CD4-positive, CD25-positive, alpha-beta regulatory T cell (primary cell): ENCODE measurements around the gene CALR. TPM values are rescaled to one million over a fixed set of nuclear protein-coding genes. Genes with fewer than 3 reads are reported as not detected.
A peak's percentile ranks its signal among the peaks of the same experiment; 100 is the strongest.

Experiments
- ATAC-seq, 2 donors: fragments of 150-1000 bp; cut with Tn5 transposase; one replicate each; pipeline ENCODE4 v1.10.0; 2021; ENCODE audit warnings: low read depth in 2 of 2, moderate number of reproducible peaks in 2 of 2, moderate library complexity in 1 of 2
- DNase-seq, 3 donors: peaks; one replicate each; pipeline versions ENCODE4 v3.0.0 to v3.0.0-alpha.2; 2012 to 2022; ENCODE audit warnings: mixed read lengths in 1 of 3
- H3K27ac ChIP-seq: one replicate; pipeline ENCODE4 v1.7.0; 2013; ENCODE audit warnings: mild to moderate bottlenecking, low read length; ENCODE audit not compliant: insufficient read depth, poor library complexity, severe bottlenecking
- H3K27me3 ChIP-seq: one replicate; pipeline ENCODE4 v1.7.0; 2013; ENCODE audit warnings: low read length; ENCODE audit not compliant: control insufficient read depth, insufficient read depth
- H3K36me3 ChIP-seq: one replicate; pipeline ENCODE4 v1.7.0; 2013; ENCODE audit warnings: mild to moderate bottlenecking, low read length, moderate library complexity; ENCODE audit not compliant: control insufficient read depth, insufficient read depth
- H3K4me1 ChIP-seq: 2 replicates; pipeline ENCODE4 v1.7.0; 2013; ENCODE audit warnings: mild to moderate bottlenecking, low read length; ENCODE audit not compliant: insufficient read depth, control insufficient read depth, poor library complexity, severe bottlenecking
- H3K4me3 ChIP-seq: one replicate; pipeline ENCODE4 v1.7.0; 2013; ENCODE audit warnings: low read depth, mild to moderate bottlenecking, low read length, moderate library complexity
- H3K9me3 ChIP-seq, 2 experiments: 1 replicate in 1 of 2; 2 replicates in 1 of 2; pipeline ENCODE4 v1.7.0; 2013; ENCODE audit warnings: low read length in 2 of 2, mild to moderate bottlenecking in 1 of 2, moderate library complexity in 1 of 2; ENCODE audit not compliant: control insufficient read depth in 2 of 2
- H3K27ac Mint-ChIP-seq, 3 donors: one replicate each; pipeline ENCODE4 v1.8.0; 2020 to 2022; ENCODE audit warnings: mild to moderate bottlenecking in 3 of 3, mixed read lengths in 3 of 3, moderate library complexity in 2 of 3
- H3K27me3 Mint-ChIP-seq: one replicate; pipeline ENCODE4 v1.8.0; 2022; ENCODE audit warnings: mild to moderate bottlenecking, mixed read lengths
- H3K36me3 Mint-ChIP-seq: one replicate; pipeline ENCODE4 v1.8.0; 2020; ENCODE audit warnings: mixed read lengths
- H3K4me1 Mint-ChIP-seq, 4 donors: one replicate each; pipeline ENCODE4 v1.8.0; 2020 to 2022; ENCODE audit warnings: mixed read lengths in 4 of 4, mild to moderate bottlenecking in 1 of 4
- H3K4me3 Mint-ChIP-seq, 4 donors: one replicate each; pipeline ENCODE4 v1.8.0; 2020 to 2022; ENCODE audit warnings: mild to moderate bottlenecking in 4 of 4, mixed read lengths in 4 of 4, moderate library complexity in 3 of 4
- H3K9me3 Mint-ChIP-seq, 7 donors: one replicate each; pipeline ENCODE4 v1.8.0; 2020 to 2022; ENCODE audit warnings: mixed read lengths in 7 of 7, mild to moderate bottlenecking in 3 of 7, moderate library complexity in 2 of 7
- polyA plus RNA-seq, 4 donors: library from polyadenylated mRNA; unstranded; fragments of 300-500 nt; fragmentation: Illumina TruSeq; gene quantifications; one replicate each; pipeline ENCODE4 v1.2.3, GENCODE V29; 2021
- total RNA-seq: library from RNA; stranded (reverse); gene quantifications from one replicate; pipeline ENCODE4 v1.2.3, GENCODE V29; 2022

Gene CALR
- total and polyA plus RNA-seq, 5 donors from 2014 or later: 113 to 484 (median 152) TPM

GRCh38 chr19:12922959-12923358 is 15.4 kb upstream of the CALR start:
- Histone ChIP-seq H3K27ac (no peak overlapping the region), H3K4me3 (no peak overlapping the region), H3K27me3 (no peaks in the 10 kb centered on the region), H3K9me3 (no peaks in the 10 kb centered on the region), H3K36me3 (peaks cover 40% of the 10 kb centered on the region), H3K4me1 (peaks cover 10% of the 10 kb centered on the region)
- Mint-ChIP-seq H3K9me3 (no peaks in the 10 kb centered on the region), H3K4me1 (peaks cover 0 to 16% (median 9%) of the 10 kb centered on the region in 4 donors), H3K27me3 (peaks cover 4% of the 10 kb centered on the region), H3K36me3 (peaks cover 18% of the 10 kb centered on the region), H3K4me3 (peak overlapping the region in 1 of 4 donors; percentile 77), H3K27ac (peak overlapping the region in 1 of 3 donors; percentile 54)
- ATAC-seq (no peak), DNase-seq (no peak)

GRCh38 chr19:12924621-12925310 is 13.6 kb upstream of the CALR start:
- no peaks in the 10 kb centered on the region for H3K27me3 ChIP-seq
- H3K4me3 Mint-ChIP-seq: peak overlapping the region in 1 of 4 donors; percentile 29
- no peaks in the 10 kb centered on the region for H3K27me3 Mint-ChIP-seq
- no peak overlapping the region for H3K27ac ChIP-seq
- no peak overlapping the region for H3K4me3 ChIP-seq
- H3K4me1 Mint-ChIP-seq: peaks cover 0 to 12% (median 7%) of the 10 kb centered on the region in 4 donors
- H3K9me3 ChIP-seq: no peaks in the 10 kb centered on the region
- H3K27ac Mint-ChIP-seq: no peak overlapping the region
- peaks cover 56% of the 10 kb centered on the region for H3K36me3 ChIP-seq
- H3K4me1 ChIP-seq: no peaks in the 10 kb centered on the region
- H3K36me3 Mint-ChIP-seq: peaks cover 26% of the 10 kb centered on the region
- DNase-seq: no peak
- no peaks in the 10 kb centered on the region for H3K9me3 Mint-ChIP-seq
- no peak for ATAC-seq

- H3K4me3 Mint-ChIP-seq: peak overlapping the region in 1 of 4 donors; percentile 38
- ATAC-seq (no peak), DNase-seq (no peak)
- peaks cover 18% of the 10 kb centered on the region for H3K36me3 Mint-ChIP-seq
- no peaks in the 10 kb centered on the region for H3K27me3 Mint-ChIP-seq
- H3K27ac Mint-ChIP-seq: no peak overlapping the region
- Histone ChIP-seq H3K4me3 (no peak overlapping the region), H3K9me3 (no peaks in the 10 kb centered on the region), H3K27ac (no peak overlapping the region), H3K36me3 (peaks cover 35% of the 10 kb centered on the region), H3K27me3 (no peaks in the 10 kb centered on the region), H3K4me1 (peaks cover 22% of the 10 kb centered on the region)
- no peaks in the 10 kb centered on the region for H3K9me3 Mint-ChIP-seq
- peaks cover 0 to 33% (median 18%) of the 10 kb centered on the region in 4 donors for H3K4me1 Mint-ChIP-seq
These were observed 8.3 kb upstream of the CALR start for GRCh38 chr19:12930002-12930645.

GRCh38 chr19:12932392-12933286 is 5.8 kb upstream of the CALR start:
- Mint-ChIP-seq H3K4me3 (peak overlapping the region; percentile 93 to 99 (median 95)), H3K27me3 (no peaks in the 10 kb centered on the region), H3K9me3 (no peaks in the 10 kb centered on the region), H3K36me3 (peaks cover 12% of the 10 kb centered on the region), H3K4me1 (peaks cover 0 to 41% (median 18%) of the 10 kb centered on the region in 4 donors), H3K27ac (peak overlapping the region; percentile 54 to 99 (median 95))
- H3K4me3 ChIP-seq: peak overlapping the region; percentile 79
- no peaks in the 10 kb centered on the region for H3K9me3 ChIP-seq
- ATAC-seq (no peak), DNase-seq (no peak)
- no peaks in the 10 kb centered on the region for H3K27me3 ChIP-seq
- H3K36me3 ChIP-seq: peaks cover 22% of the 10 kb centered on the region
- H3K27ac ChIP-seq: peak overlapping the region; percentile 70
- peaks cover 26% of the 10 kb centered on the region for H3K4me1 ChIP-seq

GRCh38 chr19:12933287-12934072 is 4.9 kb upstream of the CALR start, which contains the start of gene FARSA:
FARSA (minus strand) TSS chr19:12933711; CDS start chr19:12933696, 15 bp downstream.
- Mint-ChIP-seq H3K36me3 (peaks cover 8% of the 10 kb centered on the region), H3K27me3 (no peaks in the 10 kb centered on the region), H3K27ac (peak within 1 kb of the TSS; percentile 76 to 99 (median 95)), H3K4me1 (peaks cover 0 to 50% (median 22%) of the 10 kb centered on the region in 4 donors), H3K4me3 (peak within 1 kb of the TSS; percentile 93 to 99 (median 95)), H3K9me3 (no peaks in the 10 kb centered on the region)
- peaks cover 32% of the 10 kb centered on the region for H3K4me1 ChIP-seq
- H3K27ac ChIP-seq: peak within 1 kb of the TSS; percentile 70
- DNase-seq: peak; percentile 83 to 94 (median 85)
- peaks cover 16% of the 10 kb centered on the region for H3K36me3 ChIP-seq
- H3K9me3 ChIP-seq: no peaks in the 10 kb centered on the region
- no peaks in the 10 kb centered on the region for H3K27me3 ChIP-seq
- ATAC-seq: peak; percentile 54 to 60
- peak within 1 kb of the TSS; percentile 79 for H3K4me3 ChIP-seq

- Mint-ChIP-seq H3K9me3 (peaks cover 0 to 2% (median 0%) of the 10 kb centered on the region in 7 donors), H3K4me1 (peaks cover 0 to 61% (median 33%) of the 10 kb centered on the region in 4 donors), H3K4me3 (peak overlapping the region in 3 of 4 donors; percentile 12 to 43 (median 26)), H3K27me3 (no peaks in the 10 kb centered on the region), H3K36me3 (peaks cover 13% of the 10 kb centered on the region), H3K27ac (no peak overlapping the region)
- H3K36me3 ChIP-seq: peaks cover 7% of the 10 kb centered on the region
- H3K4me1 ChIP-seq: peaks cover 46% of the 10 kb centered on the region
- no peak overlapping the region for H3K27ac ChIP-seq
- H3K9me3 ChIP-seq: no peaks in the 10 kb centered on the region
- ATAC-seq: no peak
- H3K4me3 ChIP-seq: no peak overlapping the region
- DNase-seq: no peak
- H3K27me3 ChIP-seq: no peaks in the 10 kb centered on the region
These were observed 3.3 kb upstream of the CALR start for GRCh38 chr19:12935071-12935470.

GRCh38 chr19:12936582-12936981 is 1.8 kb upstream of the CALR start:
- Histone ChIP-seq H3K4me3 (no peak overlapping the region), H3K9me3 (no peaks in the 10 kb centered on the region), H3K27ac (no peak overlapping the region), H3K36me3 (peaks cover 21% of the 10 kb centered on the region), H3K4me1 (peaks cover 58% of the 10 kb centered on the region), H3K27me3 (no peaks in the 10 kb centered on the region)
- Mint-ChIP-seq H3K27ac (no peak overlapping the region), H3K9me3 (peaks cover 0 to 2% (median 0%) of the 10 kb centered on the region in 7 donors), H3K36me3 (peaks cover 21% of the 10 kb centered on the region), H3K4me3 (peak overlapping the region; percentile 12 to 60 (median 33)), H3K4me1 (peaks cover 0 to 70% (median 40%) of the 10 kb centered on the region in 4 donors), H3K27me3 (no peaks in the 10 kb centered on the region)
- ATAC-seq (no peak), DNase-seq (peak in 1 of 3 donors; percentile 38)
